H1 (cell line): Measurements from ENCODE around the gene MPPED2. TPM values are rescaled to one million over a fixed set of nuclear protein-coding genes. Genes with fewer than 3 reads are reported as not detected.
A peak's percentile ranks its signal among the peaks of the same experiment; 100 is the strongest.

Experiments used
- BACH1 ChIP-seq: IDR thresholded peaks from 2 replicates; pipeline ENCODE4 v1.6.1; 2012; ENCODE audit warnings: low read length, improper control_type of control experiment
- BCL11A ChIP-seq, 2 experiments: IDR thresholded peaks; one replicate each; pipeline ENCODE4 v1.6.1; 2011; ENCODE audit warnings: low read depth in 2 of 2, low read length in 2 of 2, mild to moderate bottlenecking in 2 of 2
- CBX5 ChIP-seq: fragments of 300-800, 300-1000 bp; sonication (generic); IDR thresholded peaks from 2 replicates; pipeline ENCODE4 v1.7.1; 2016; ENCODE audit warnings: antibody characterized with exemption, low read length, low read depth
- CBX8 ChIP-seq: fragments of 300-800, 300-1000 bp; sonication (generic); IDR thresholded peaks from 2 replicates; pipeline ENCODE4 v1.7.1; 2016; ENCODE audit warnings: low read depth, low read length, borderline replicate concordance
- CREB1 ChIP-seq: IDR thresholded peaks from 2 replicates; pipeline ENCODE4 v1.6.1; 2012; ENCODE audit warnings: inconsistent platforms
- EZH2 ChIP-seq: fragments of 200-600 bp; sonication (generic); IDR thresholded peaks from 2 replicates; pipeline ENCODE4 v1.7.1; 2012; ENCODE audit warnings: low read depth, mild to moderate bottlenecking, moderate library complexity, low read length, inconsistent platforms; ENCODE audit not compliant: severe bottlenecking
- FOSL1 ChIP-seq: IDR thresholded peaks from 2 replicates; pipeline ENCODE4 v1.6.1; 2011; ENCODE audit warnings: mild to moderate bottlenecking, low read depth, low read length, moderate library complexity; ENCODE audit not compliant: insufficient read depth
- HDAC6 ChIP-seq: IDR thresholded peaks from one replicate; pipeline ENCODE4 v1.7.1; 2012; ENCODE audit warnings: low read depth, mild to moderate bottlenecking, inconsistent platforms, low read length, moderate library complexity
- JUND ChIP-seq: IDR thresholded peaks from 2 replicates; pipeline ENCODE4 v1.6.1; 2011; ENCODE audit warnings: mild to moderate bottlenecking, improper control_type of control experiment, low read length
- KDM5A ChIP-seq: fragments of 200-600 bp; IDR thresholded peaks from 2 replicates; pipeline ENCODE4 v1.7.1; 2012; ENCODE audit warnings: mild to moderate bottlenecking, low read length, inconsistent platforms, mixed read lengths
- POU5F1 ChIP-seq: IDR thresholded peaks from 2 replicates; pipeline ENCODE4 v1.6.1; 2011; ENCODE audit warnings: low read depth, mild to moderate bottlenecking, low read length, moderate library complexity
- RBBP5 ChIP-seq: IDR thresholded peaks from 2 replicates; pipeline ENCODE4 v1.7.1; 2012; ENCODE audit warnings: low read depth, mild to moderate bottlenecking, inconsistent platforms, low read length, moderate library complexity, borderline replicate concordance
- SAP30 ChIP-seq: fragments of 300-600 bp; sonication (generic); IDR thresholded peaks from 2 replicates; pipeline ENCODE4 v1.7.1; 2012; ENCODE audit warnings: low read length, moderate library complexity, mild to moderate bottlenecking, inconsistent platforms; ENCODE audit not compliant: insufficient read depth, insufficient replicate concordance
- SIN3A ChIP-seq, 2 experiments: IDR thresholded peaks in 1 of 2; conservative IDR thresholded peaks in 1 of 2; 2 replicates each; pipeline ENCODE4 v1.6.1; 2011 to 2012; ENCODE audit warnings: low read length in 2 of 2, improper control_type of control experiment in 1 of 2, low read depth in 1 of 2, mild to moderate bottlenecking in 1 of 2
- SIX5 ChIP-seq: IDR thresholded peaks from 2 replicates; pipeline ENCODE4 v1.6.1; 2011; ENCODE audit warnings: mild to moderate bottlenecking, low read depth, low read length
- SP1 ChIP-seq: IDR thresholded peaks from 2 replicates; pipeline ENCODE4 v1.6.1; 2011; ENCODE audit warnings: low read depth, low read length
- SRF ChIP-seq: IDR thresholded peaks from 2 replicates; pipeline ENCODE4 v1.6.1; 2011; ENCODE audit warnings: mild to moderate bottlenecking, low read depth, low read length, moderate library complexity
- TCF12 ChIP-seq: IDR thresholded peaks from 2 replicates; pipeline ENCODE4 v1.6.1; 2011; ENCODE audit warnings: low read depth, mild to moderate bottlenecking, low read length
- YY1 ChIP-seq: IDR thresholded peaks from 2 replicates; pipeline ENCODE4 v1.6.1; 2011; ENCODE audit warnings: low read depth, mild to moderate bottlenecking, low read length
- polyA plus RNA-seq, 7 experiments: library from polyadenylated mRNA; depleted of rRNA in 3 of 7; stranded (reverse) in 5 of 7; unstranded in 2 of 7; fragments of >200 nt in 5 of 7; fragments of 200-250 nt in 2 of 7; gene quantifications; 1 replicate in 5 of 7; 2 replicates in 1 of 7; 4 replicates in 1 of 7; pipeline versions ENCODE4 v1.2.1 to v1.2.3, GENCODE V29; 2011 to 2013; ENCODE audit warnings: missing spikeins in 2 of 7, mixed read lengths in 2 of 7
- total RNA-seq: library from RNA; stranded (reverse); fragmentation: NEBNext Ultra II Directional; extraction: Animal tissue kit (Norgen Biotek cat#: 25700); gene quantifications from 2 replicates; pipeline ENCODE4 v1.2.1, GENCODE V29; 2021
- TF ChIP-seq, protein P1 (sequence below), 3 experiments: IDR thresholded peaks; 1 replicate in 2 of 3; 2 replicates in 1 of 3; pipeline versions ENCODE4 v1.5.1 to v1.6.1; 2011; ENCODE audit warnings: low read length in 3 of 3, mild to moderate bottlenecking in 3 of 3, inconsistent platforms in 2 of 3, low read depth in 1 of 3, moderate library complexity in 1 of 3; ENCODE audit not compliant: insufficient read depth in 1 of 3; ENCODE audit errors: control extremely low read depth in 1 of 3
- TF ChIP-seq, protein P2 (sequence below): IDR thresholded peaks from 2 replicates; pipeline ENCODE4 v1.6.1; 2012; ENCODE audit warnings: inconsistent platforms

MPPED2 gene
- total and polyA plus RNA-seq, 2 of the 8 experiments (the other 6 are each of a cell fraction or from before 2014, with no cell fraction given): 1.3 to 3.5 TPM

DNA sequence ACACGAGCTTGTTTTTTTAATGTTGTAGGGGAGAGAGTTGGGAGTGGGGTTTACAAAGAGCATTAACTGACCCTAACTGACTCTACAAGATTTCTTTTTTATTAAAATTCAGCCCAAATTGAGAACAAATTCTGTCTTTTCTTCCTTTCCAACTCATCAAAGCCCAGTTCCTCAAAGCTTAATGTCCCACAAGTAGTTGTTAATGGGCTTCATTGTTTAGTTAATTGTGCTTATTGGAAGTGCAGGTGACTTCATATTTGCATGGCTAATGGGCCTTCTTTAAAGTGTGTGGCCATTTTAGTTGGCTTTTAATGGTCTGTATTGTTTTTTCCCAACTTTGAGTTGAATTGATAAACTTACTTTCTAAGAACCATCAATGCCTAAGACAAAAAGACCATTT lies 39.8 kb downstream of the MPPED2 start (continued):
- TF ChIP-seq JUND: no peak
- TF ChIP-seq CBX8: no peak
- no peak for TF ChIP-seq SIX5
- TF ChIP-seq POU5F1: peak; percentile 54; the same call in 1 of the 2 replicates
- TF ChIP-seq BCL11A (IDR thresholded peaks at IDR 0.05; ENCODE audit: low read depth in 2 of 2, low read length in 2 of 2): peak in 1 of 2 experiments; percentile 60
- TF ChIP-seq, protein P1, sequence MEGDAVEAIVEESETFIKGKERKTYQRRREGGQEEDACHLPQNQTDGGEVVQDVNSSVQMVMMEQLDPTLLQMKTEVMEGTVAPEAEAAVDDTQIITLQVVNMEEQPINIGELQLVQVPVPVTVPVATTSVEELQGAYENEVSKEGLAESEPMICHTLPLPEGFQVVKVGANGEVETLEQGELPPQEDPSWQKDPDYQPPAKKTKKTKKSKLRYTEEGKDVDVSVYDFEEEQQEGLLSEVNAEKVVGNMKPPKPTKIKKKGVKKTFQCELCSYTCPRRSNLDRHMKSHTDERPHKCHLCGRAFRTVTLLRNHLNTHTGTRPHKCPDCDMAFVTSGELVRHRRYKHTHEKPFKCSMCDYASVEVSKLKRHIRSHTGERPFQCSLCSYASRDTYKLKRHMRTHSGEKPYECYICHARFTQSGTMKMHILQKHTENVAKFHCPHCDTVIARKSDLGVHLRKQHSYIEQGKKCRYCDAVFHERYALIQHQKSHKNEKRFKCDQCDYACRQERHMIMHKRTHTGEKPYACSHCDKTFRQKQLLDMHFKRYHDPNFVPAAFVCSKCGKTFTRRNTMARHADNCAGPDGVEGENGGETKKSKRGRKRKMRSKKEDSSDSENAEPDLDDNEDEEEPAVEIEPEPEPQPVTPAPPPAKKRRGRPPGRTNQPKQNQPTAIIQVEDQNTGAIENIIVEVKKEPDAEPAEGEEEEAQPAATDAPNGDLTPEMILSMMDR (IDR thresholded peaks at IDR 0.05; ENCODE audit: control extremely low read depth in 1 of 3, insufficient read depth in 1 of 3, low read depth in 1 of 3, low read length in 3 of 3): no peak
- no peak for TF ChIP-seq FOSL1
- no peak for TF ChIP-seq RBBP5
- TF ChIP-seq, protein P2, sequence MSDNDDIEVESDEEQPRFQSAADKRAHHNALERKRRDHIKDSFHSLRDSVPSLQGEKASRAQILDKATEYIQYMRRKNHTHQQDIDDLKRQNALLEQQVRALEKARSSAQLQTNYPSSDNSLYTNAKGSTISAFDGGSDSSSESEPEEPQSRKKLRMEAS: no peak
- TF ChIP-seq BACH1: no peak
- no peak for TF ChIP-seq KDM5A
- TF ChIP-seq TCF12: 0 out of 2 replicates have a peak, but pooled peaks have one; percentile 46
- TF ChIP-seq HDAC6: no peak
- no peak for TF ChIP-seq SIN3A (conservative IDR thresholded peaks at IDR 0.05 in 1 of 2, IDR thresholded peaks at IDR 0.05 in 1 of 2; ENCODE audit: low read depth in 1 of 2, low read length in 2 of 2)
- no peak for TF ChIP-seq YY1
- TF ChIP-seq CBX5: no peak
- peak; percentile 44; the same call in 1 of the 2 replicates for TF ChIP-seq SP1
- no peak for TF ChIP-seq SAP30
- TF ChIP-seq EZH2: no peak
- TF ChIP-seq SRF: no peak
- TF ChIP-seq CREB1: no peak
